ENCODE measurements around the gene KCND1. TPM values are rescaled to one million over a fixed set of nuclear protein-coding genes. Genes with fewer than 3 reads are reported as not detected.

KCND1 gene
- under 1 TPM; 0.18 to 0.41 (median 0.25) TPM for total RNA-seq
- under 1 TPM; 0.03 to 0.44 (median 0.30) TPM for polyA plus RNA-seq
- long read RNA-seq, donor 1, result 0 reads
- long read RNA-seq, donor 2, result 0 reads

DNA sequence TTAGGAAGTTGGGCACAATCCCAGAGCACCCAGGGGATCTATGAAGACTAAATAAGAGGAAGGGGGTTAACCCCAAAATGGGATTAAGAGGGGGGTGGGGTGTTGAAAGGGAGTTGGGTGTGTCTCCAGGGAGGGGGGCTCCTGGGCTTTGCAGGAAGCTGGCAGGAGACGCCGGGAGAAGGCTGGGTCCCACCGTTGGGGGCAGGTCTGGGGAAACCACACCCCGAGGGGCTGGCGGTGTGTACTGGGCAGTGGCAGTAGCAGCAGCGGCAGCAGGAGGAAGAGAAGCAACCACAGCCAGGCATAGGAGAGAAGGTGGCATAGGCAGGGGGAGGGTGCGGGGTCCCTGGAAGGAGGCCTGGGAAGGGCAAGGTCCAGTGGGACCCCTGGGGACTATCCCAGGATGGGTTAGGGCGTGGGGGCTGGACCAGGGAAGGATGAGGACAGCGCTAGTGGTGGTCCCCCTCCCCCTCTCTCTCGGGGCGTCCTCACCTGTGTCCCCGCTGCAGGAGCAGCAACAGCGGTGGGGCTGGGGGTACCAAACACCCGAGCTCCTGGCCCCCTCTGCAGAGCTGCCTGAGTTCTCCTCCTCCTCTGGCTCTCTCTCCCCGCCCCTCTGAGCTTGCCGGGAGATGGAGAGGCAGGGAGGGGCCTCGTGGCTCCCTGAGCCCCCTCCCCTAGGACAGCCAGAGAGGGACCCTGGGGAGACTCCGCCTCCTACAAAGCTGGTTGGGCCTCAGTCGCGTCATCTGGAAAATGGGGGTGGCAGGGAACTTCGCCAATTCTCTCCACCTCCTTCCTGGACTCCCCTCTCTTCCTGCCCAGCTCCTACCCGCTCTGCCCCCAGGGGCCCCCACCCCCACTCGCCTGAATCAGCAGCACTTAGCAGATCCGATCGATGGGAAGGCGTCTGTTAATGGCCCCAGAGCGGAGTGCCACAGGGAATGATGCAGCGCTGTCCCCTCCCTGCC, at the start of gene KCND1:
KCND1 (minus strand) TSS at position 596 of the 971 bp plus-strand sequence. CDS start 1,573 bp downstream, outside the sequence.
- DNase-seq, result peak; percentile 36 to 52

DNA sequence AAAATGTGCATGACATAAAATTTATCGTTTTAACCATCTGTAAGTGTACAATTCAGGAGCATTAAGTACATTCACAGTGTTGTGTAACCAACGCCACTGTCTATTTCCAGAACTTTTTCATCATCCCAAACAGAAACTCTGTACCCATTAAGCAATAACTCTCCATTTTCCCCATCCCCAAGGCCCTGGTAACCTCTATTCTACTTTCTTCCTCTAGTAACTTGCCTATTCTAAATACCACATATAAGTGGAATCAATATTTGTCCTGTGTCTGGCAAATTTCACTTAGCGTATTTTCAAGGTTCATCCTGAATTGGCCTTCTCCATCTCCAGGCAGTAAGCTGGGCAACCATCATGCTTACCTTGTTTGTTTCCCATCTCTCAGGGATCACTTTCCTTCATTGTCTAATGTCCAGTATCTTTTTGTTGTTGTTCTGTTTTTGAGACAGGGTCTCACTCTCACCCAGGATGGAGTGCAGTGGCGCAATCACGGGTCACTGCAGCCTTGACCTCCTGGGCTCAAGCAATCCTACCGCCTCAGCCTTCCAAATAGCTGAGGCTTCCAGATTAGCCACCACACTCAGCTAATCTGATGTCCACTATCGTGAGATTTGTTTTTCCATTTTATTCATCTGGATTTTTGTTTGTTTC, 48.1 kb upstream of the KCND1 start:
- 81 to 92% (median 88%) methylated on average over 7 of the region's 7 CpGs for WGBS, 3 donors
- Histone ChIP-seq H3K4me1 (no peaks in the 10 kb centered on the region), H3K36me3 (ENCODE audit: insufficient read depth in 1 of 2, low read depth in 1 of 2) (peaks cover 0 to 2% of the 10 kb centered on the region in 2 donors), H3K9me3 (no peaks in the 10 kb centered on the region), H3K4me3 (no peak overlapping the region), H3K27ac (no peak overlapping the region), H3K27me3 (ENCODE audit: insufficient read depth in 3 of 3, low read length in 2 of 3) (no peaks in the 10 kb centered on the region)
- intact Hi-C loops (cut with DNase I), result no loop called here
- TF ChIP-seq, protein P1, sequence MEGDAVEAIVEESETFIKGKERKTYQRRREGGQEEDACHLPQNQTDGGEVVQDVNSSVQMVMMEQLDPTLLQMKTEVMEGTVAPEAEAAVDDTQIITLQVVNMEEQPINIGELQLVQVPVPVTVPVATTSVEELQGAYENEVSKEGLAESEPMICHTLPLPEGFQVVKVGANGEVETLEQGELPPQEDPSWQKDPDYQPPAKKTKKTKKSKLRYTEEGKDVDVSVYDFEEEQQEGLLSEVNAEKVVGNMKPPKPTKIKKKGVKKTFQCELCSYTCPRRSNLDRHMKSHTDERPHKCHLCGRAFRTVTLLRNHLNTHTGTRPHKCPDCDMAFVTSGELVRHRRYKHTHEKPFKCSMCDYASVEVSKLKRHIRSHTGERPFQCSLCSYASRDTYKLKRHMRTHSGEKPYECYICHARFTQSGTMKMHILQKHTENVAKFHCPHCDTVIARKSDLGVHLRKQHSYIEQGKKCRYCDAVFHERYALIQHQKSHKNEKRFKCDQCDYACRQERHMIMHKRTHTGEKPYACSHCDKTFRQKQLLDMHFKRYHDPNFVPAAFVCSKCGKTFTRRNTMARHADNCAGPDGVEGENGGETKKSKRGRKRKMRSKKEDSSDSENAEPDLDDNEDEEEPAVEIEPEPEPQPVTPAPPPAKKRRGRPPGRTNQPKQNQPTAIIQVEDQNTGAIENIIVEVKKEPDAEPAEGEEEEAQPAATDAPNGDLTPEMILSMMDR (IDR thresholded peaks at IDR 0.05), result no peak
- no peak for ATAC-seq
- DNase-seq, result no peak

More for the DNA sequence above, at the start of gene KCND1:
- intact Hi-C loops (cut with DNase I), result loop anchor here in 1 of 2 donors (10.0 kb wide), 1 partner anchor 73 kb away; the partner anchor contains the start of gene TFE3
- H3K36me3 ChIP-seq (ENCODE audit: insufficient read depth in 1 of 2, low read depth in 1 of 2), result peaks cover 0 to 23% of the 10 kb centered on the region in 2 donors
- no peaks in the 10 kb centered on the region for H3K4me1 ChIP-seq
- WGBS, 3 donors, result 1 to 31% (median 4%) methylated on average over 16 to 28 of the region's 28 CpGs
- TF ChIP-seq, protein P1 (IDR thresholded peaks at IDR 0.05), result no peak
- peaks cover 0 to 19% (median 0%) of the 10 kb centered on the region in 3 donors for H3K27me3 ChIP-seq (ENCODE audit: insufficient read depth in 3 of 3, low read length in 2 of 3)
- no peaks in the 10 kb centered on the region for H3K9me3 ChIP-seq
- peak within 1 kb of the TSS; percentile 50 for H3K4me3 ChIP-seq
- peak; percentile 23 to 33 (median 30) for ATAC-seq
- H3K27ac ChIP-seq, result no peak within 1 kb of the TSS

DNA sequence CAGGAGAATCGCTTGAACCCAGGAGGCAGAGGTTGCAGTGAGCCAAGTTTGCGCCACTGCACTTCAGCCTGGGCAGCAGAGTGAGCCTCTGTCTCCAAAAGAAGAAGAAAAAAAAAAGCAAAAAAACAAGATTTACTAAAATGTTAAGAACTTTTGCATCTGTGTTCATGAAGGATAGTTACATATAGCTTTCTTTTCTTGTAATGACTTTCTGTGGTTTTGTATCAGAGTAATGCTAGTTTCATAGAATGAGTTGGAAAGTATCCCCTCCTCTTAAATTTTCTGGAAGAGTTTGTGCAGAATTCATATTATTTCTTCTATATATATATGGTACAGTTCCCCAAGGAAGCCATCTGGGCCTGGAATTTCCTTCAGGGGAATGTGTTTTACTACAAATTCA, 47.4 kb upstream of the KCND1 start:
- Histone ChIP-seq H3K36me3 (ENCODE audit: insufficient read depth in 1 of 2, low read depth in 1 of 2) (no peaks in the 10 kb centered on the region), H3K4me3 (no peak overlapping the region), H3K4me1 (no peaks in the 10 kb centered on the region), H3K27me3 (ENCODE audit: insufficient read depth in 3 of 3, low read length in 2 of 3) (no peaks in the 10 kb centered on the region), H3K27ac (no peak overlapping the region), H3K9me3 (no peaks in the 10 kb centered on the region)
- 77 to 86% (median 84%) methylated on average over 2 of the region's 2 CpGs for WGBS, 3 donors
- TF ChIP-seq, protein P1 (IDR thresholded peaks at IDR 0.05), result no peak
- intact Hi-C loops (cut with DNase I), result no loop called here
- ATAC-seq (no peak), DNase-seq (no peak)

DNA sequence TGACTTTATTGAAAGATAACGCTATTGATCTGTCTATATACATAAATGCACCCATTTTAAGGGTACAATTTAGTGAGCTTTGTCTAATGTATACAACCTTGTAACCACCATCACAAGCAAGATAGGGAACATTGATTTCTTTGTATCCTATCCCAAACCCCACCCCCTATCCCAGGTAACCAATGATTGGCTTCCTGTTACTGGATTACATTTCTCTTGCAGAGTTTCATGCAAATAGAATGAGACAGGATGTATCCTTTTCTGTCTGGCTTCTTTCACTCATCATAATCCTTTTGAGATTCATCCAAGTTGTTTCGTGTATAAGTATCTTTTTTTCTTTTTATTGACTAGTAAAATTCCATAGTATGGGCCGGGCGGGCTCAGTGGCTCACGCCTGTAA, 32.1 kb upstream of the KCND1 start:
- TF ChIP-seq, protein P1 (IDR thresholded peaks at IDR 0.05), result no peak
- Histone ChIP-seq H3K4me1 (no peaks in the 10 kb centered on the region), H3K36me3 (ENCODE audit: insufficient read depth in 1 of 2, low read depth in 1 of 2) (peaks cover 0 to 6% of the 10 kb centered on the region in 2 donors), H3K27ac (no peak overlapping the region), H3K4me3 (no peak overlapping the region), H3K27me3 (ENCODE audit: insufficient read depth in 3 of 3, low read length in 2 of 3) (no peaks in the 10 kb centered on the region), H3K9me3 (no peaks in the 10 kb centered on the region)
- WGBS, 3 donors, result 72 to 80% (median 75%) methylated on average over 5 of the region's 5 CpGs
- ATAC-seq (no peak), DNase-seq (no peak)
- intact Hi-C loops (cut with DNase I), result loop anchor here (5.0 kb wide), 2 partner anchors 34 to 39 kb away; partner anchors contain the start of gene TFE3 (in 1 of the 2)

Measured in psoas muscle (tissue), 8 donors.